GM12864 (cell line): Measurements from ENCODE around the gene RUBCNL.

Experiments
- DNase-seq: peaks from one replicate; pipeline ENCODE4 v3.0.0-alpha.2; 2011; ENCODE audit warnings: low read depth
- H3K4me3 ChIP-seq: 2 replicates; pipeline ENCODE4 v1.5.1; 2011; ENCODE audit warnings: mild to moderate bottlenecking, low read depth, low read length, control low read depth
- CTCF ChIP-seq: IDR thresholded peaks from 2 replicates; pipeline ENCODE4 v1.5.1; 2011; ENCODE audit warnings: low read depth, mild to moderate bottlenecking, moderate library complexity, low read length, control low read depth, inconsistent platforms; ENCODE audit errors: missing control alignments

RUBCNL gene

GRCh38 chr13:46303742-46304385 lies 83.2 kb downstream of the RUBCNL start:
- no peak for TF ChIP-seq CTCF
- no peak overlapping the region for H3K4me3 ChIP-seq
- DNase-seq = no peak

GRCh38 chr13:46297361-46297811 lies 89.7 kb downstream of the RUBCNL start:
- no peak for TF ChIP-seq CTCF
- no peak overlapping the region for H3K4me3 ChIP-seq
- no peak for DNase-seq

- no peak overlapping the region for H3K4me3 ChIP-seq
- no peak for DNase-seq
- TF ChIP-seq CTCF = no peak
Measured at GRCh38 chr13:46296921-46297320, 90.1 kb downstream of the RUBCNL start.

- DNase-seq = no peak
- no peak for TF ChIP-seq CTCF
Measured at GRCh38 chr13:46296115-46296822, 90.8 kb downstream of the RUBCNL start.

GRCh38 chr13:46295491-46296114 lies 91.4 kb downstream of the RUBCNL start:
- peak; percentile 47 for DNase-seq
- no peak for TF ChIP-seq CTCF
- H3K4me3 ChIP-seq = no peak overlapping the region

More at GRCh38 chr13:46296115-46296822, 90.8 kb downstream of the RUBCNL start:
- H3K4me3 ChIP-seq = no peak overlapping the region

- TF ChIP-seq CTCF = no peak
- no peak for DNase-seq
- H3K4me3 ChIP-seq = no peak overlapping the region
Measured at GRCh38 chr13:46293436-46293835, 93.6 kb downstream of the RUBCNL start.
